Mesenteric fat pad (tissue), 1 donor: Measurements from ENCODE around the gene PLPPR5. TPM values are rescaled to one million over a fixed set of nuclear protein-coding genes. Genes with fewer than 3 reads are reported as not detected.

Source experiments
- DNase-seq: peaks from one replicate; pipeline ENCODE4 v3.0.0-alpha.2; 2020; ENCODE audit warnings: low spot score
- total RNA-seq: library from RNA; stranded (reverse); fragmentation: NEBNext Ultra II Directional; extraction: Animal tissue kit (Norgen Biotek cat#: 25700); gene quantifications from one replicate; pipeline ENCODE4 v1.2.1, GENCODE V29; 2021
- donor health status: DM: yes; HTN: yes; CAD: no.

Gene PLPPR5
- total RNA-seq, 1 donor from 2014 or later: not detected

DNA sequence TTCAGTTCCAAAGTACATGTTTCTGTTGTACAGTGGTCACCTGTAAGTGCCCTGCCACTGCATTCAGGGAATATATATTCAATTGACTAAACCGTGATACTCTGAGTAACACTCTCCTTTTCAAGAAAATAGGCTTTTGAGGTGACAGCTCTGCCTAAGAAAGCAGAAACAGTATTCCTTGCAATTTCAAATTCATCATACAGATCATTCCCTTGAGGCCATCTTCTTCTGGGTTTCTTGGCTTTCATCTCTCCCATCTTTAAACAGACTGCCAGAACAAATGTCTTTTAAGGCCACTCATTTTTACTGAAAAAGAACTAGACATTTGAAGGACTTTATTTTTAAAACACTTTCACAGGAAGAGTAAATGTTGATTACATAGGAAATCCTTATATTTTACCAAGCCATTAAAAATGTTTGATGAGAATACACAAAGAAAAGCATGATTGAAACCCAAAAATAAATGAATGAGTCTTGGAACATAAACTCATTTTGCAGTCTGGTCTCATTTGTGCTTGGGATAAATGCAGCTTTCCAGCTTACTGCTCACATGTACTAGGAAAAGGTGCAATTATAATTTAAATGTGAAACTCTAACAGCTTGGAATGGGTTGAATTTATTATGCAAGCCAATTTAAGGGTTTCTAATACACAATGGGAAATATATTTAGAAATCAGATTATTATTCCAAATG is 34.7 kb downstream of the PLPPR5 start:
- no peak for DNase-seq

DNA sequence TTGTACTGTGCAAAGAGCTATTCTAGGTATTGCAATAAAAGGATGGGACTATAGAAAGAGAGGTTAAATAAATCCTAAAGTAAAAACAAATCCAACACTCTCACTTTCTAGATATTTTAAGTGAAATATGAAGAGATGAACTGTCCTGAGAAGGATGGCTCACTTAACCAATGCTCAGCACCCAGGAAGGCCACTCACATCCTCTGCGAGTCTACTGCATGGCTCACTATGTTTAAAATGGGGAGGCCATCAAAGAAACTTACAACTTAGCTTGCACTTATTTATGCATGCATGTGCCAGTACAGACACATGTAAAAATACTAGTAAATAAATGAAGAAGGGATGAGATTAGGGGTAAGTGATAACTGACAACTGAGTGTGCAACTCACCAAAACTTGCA is 37.5 kb downstream of the PLPPR5 start:
- no peak for DNase-seq

- no peak for DNase-seq
Measured at GRCh38 chr1:98965394-98965793, 39.3 kb downstream of the PLPPR5 start.

GRCh38 chr1:98964198-98964597 is 40.5 kb downstream of the PLPPR5 start:
- no peak for DNase-seq

GRCh38 chr1:98963064-98963758 is 41.5 kb downstream of the PLPPR5 start:
- DNase-seq: no peak

GRCh38 chr1:98962156-98962555 is 42.5 kb downstream of the PLPPR5 start:
- no peak for DNase-seq

DNA sequence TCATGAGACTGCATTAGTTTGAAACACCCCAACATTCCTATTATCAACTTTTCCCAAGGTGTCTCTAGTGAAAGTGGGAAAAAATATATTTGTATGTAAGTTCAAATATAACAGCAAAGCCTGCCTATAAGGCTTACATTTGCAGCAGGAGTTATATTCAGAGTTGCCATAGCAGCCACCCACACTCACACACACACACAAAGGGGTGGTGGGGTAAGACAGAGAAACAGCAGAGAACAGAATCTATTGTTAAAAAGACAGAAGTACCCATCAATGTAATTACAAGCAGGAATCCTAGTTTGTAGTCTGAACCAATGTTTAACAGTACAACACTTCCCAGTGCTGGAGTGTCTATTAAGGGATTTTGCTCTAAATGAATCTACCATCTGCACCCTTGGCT is 55.0 kb downstream of the PLPPR5 start:
- DNase-seq: no peak

GRCh38 chr1:98949166-98949565 is 55.5 kb downstream of the PLPPR5 start:
- no peak for DNase-seq

GRCh38 chr1:98947071-98947470 is 57.6 kb downstream of the PLPPR5 start:
- no peak for DNase-seq

DNA sequence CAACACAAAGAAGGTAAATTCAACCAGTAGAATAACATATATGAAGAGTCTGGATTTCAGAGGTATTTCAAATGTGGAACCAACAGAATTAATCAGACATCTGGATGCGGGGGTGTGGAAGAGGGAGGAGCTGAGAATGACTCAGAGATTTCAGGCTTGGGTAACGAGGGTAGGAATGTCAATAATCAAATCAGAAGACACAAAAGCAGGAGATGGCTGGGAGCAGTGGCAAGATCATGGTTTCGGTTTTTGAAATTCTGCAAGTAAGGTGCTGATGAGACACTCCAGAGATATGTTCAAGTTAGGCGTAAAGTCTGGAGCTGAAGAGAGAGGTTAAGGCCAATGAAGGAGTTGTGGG is 64.0 kb downstream of the PLPPR5 start:
- DNase-seq: no peak

DNA sequence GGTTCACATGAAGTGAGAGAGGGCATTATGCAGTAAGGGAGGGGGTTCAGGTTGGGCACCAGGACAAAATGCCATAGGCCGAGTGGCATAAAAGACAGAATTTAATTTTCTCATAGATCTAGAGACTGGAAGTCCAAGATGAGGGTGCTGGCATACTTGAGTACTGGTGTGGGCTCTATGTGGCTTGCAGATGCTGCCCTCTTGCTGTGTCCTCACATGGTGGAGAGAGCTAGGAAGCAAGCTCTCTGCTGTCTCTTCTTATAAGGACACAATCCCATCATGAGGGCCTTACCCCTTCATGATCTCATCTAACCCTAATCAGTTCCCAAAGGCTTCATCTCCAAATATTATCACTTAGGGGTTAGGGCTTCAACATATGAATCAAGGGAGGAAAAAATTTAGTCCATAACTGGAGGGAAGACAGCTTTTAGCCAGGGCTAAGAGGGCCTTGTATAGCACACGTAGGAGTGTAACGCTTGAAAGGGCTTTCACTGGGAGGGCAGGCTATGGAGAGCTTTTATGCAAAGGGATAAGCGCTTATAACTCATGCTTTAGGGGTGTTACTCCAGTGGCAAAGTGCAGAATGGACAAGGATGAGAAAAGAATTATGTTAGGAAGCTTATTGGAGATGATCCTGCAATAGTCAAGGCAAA is 64.5 kb downstream of the PLPPR5 start:
- no peak for DNase-seq

GRCh38 chr1:98939471-98939870 is 65.2 kb downstream of the PLPPR5 start:
- DNase-seq: no peak

GRCh38 chr1:98937347-98937746 is 67.3 kb downstream of the PLPPR5 start:
- DNase-seq: no peak

GRCh38 chr1:98932184-98932583 is 72.5 kb downstream of the PLPPR5 start:
- no peak for DNase-seq

- DNase-seq: no peak
Measured at GRCh38 chr1:98931128-98931835, 73.4 kb downstream of the PLPPR5 start.

DNA sequence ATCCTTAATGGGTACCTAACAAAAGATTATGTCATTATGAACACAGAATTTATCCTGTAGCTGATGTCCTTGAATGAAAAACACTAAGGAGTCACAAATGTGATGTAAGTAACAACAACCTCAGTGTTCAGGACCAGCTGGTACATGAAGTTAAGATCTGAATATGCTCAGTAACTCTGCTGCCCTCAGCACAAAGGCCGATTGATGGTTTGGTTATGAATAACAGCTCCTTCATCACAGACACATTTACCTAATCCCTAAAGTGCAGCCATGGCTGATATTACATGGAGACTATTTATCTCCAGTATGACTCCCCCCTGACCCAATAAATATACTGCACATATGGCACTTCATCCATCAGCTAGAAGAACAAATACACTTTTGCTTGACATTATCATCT is 75.2 kb downstream of the PLPPR5 start:
- DNase-seq: no peak

DNA sequence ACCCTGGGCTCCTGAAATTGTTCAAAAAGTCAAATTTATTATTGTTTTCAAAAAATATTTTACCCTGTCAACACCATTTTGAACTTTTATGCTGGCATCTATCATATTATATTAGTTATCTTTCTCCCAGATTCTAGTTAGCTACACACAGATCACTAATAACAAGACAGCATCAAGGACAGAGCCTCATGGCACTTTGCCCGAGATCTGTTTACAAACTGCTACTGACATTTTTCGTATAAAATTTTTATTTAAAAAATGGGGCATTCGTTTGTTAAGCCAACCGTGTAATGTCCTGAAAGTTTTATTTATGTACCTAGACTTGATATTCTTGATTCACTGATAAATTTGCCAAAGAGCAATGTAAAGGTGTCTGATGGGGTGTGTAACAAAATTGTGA is 78.1 kb downstream of the PLPPR5 start:
- no peak for DNase-seq

DNA sequence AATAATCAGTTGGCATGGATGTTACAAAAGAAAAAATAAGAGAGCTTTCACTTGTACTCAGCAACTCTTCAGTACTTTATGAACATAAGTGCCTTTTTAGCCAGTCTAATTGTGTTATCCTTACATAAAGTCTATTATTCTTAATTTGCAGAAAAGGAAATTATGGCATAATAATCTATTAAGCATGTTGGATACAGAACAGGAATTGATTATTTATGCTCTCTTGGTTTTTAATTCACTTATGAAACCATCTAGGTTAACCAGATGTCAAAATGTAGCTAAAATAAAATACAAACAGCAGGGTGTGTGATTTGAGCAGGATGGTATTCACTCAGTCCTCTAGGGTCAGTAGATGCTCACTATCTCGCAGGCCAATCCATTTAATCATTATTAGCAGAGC is 79.7 kb downstream of the PLPPR5 start:
- no peak for DNase-seq

DNA sequence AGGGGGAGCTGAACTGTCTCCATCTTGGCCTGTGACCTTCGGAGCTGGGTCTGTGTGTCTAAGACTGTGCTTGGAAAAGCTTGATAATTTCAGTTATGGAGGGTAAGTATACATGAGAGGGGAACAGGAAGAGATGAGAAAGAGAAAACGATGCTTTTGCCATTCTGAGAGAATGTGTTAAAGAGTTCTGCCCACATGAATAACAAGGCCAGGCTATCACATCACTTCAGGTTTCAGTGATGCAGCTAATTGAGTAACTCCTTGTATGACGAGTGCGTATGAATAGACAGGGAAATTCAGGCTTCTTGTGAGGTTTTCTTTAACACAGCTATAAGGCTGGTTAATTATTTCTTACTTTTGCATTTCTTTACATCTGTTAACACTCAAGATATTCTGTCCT is 81.0 kb downstream of the PLPPR5 start:
- DNase-seq: no peak

DNA sequence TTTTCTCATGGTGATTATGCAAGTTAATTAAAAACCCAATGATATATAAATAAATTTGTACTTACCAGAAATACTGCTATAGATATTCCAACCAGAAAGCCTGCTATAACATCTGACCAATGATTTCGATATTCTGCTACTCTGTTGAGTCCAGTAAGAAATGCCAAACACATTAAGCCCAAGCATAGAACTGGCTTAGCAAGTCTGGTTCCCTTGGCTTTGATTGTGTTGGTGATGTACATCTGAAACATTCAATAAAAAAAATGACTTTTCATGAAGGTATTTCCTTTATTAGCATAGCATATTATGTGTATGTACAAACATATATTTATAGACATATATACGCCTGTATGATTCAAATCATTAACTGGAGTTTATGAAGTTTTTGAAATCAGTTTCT is 82.8 kb downstream of the PLPPR5 start:
- no peak for DNase-seq

DNA sequence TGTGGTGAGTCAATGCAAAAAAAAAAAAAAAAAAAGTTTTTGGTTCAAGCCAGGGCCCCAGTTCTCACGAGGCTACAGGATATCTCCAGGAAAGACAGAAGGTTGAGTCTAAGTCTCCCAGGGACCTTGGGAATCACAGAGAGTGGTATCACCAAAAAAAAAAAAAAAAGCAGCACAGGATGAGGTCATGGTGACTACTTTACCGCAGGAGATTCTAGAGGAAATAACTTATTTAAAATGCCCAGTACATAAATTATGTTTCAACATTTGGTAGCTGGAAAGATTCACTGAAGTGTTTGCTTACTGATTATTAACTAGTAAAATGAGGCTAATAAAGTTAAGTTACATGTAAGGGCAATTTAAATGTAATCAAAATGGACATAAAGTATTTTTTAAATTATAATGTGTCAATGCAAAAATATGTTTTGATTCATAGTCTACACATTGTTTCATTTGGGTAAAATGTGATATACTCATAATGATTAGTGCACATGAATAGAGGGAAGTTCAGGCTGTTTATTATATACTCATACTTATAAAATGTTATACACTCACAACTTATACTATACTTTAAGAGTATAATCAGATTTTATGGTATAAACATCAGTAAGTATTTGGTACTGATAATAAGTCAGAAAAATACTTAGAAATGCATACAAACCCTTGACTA is 84.1 kb downstream of the PLPPR5 start:
- DNase-seq: no peak

DNA sequence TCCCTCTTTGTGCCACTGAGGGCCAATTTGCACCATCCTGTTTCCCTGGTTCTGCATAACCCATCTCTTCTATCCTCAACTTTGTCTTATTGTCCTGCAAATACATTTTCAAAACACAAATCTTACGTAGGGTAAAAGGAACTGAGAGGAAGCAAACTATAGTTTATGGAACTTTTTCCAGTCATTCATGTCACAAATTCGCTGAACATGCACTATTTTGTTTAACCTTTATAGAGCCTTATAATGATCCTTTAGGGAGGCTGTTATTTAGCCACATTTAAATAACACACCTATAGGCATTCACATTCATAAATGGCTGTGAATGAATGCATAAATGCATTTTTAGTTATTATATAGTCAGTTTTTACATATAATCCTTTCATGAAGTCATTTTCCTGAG is 85.0 kb downstream of the PLPPR5 start:
- DNase-seq: no peak
